Peyer's patch (tissue), 4 donors: Measurements from ENCODE around the gene SFRP5.

Experiments used
- POLR2A ChIP-seq, 2 donors: fragments of 450-650 bp; IDR thresholded peaks; one replicate each; pipeline ENCODE4 v1.5.1; 2017; ENCODE audit warnings: antibody characterized with exemption in 2 of 2, mild to moderate bottlenecking in 2 of 2, moderate library complexity in 2 of 2
- TF ChIP-seq, protein P1 (sequence below), 6 experiments: fragments of 450-650 bp in 4 of 6; fragments of 200-600 bp in 2 of 6; sonication (generic) in 1 of 6; IDR thresholded peaks; one replicate each; pipeline ENCODE4 v1.5.1; 2017 to 2019; ENCODE audit warnings: antibody characterized with exemption in 6 of 6, mild to moderate bottlenecking in 3 of 6, moderate library complexity in 1 of 6

DNA sequence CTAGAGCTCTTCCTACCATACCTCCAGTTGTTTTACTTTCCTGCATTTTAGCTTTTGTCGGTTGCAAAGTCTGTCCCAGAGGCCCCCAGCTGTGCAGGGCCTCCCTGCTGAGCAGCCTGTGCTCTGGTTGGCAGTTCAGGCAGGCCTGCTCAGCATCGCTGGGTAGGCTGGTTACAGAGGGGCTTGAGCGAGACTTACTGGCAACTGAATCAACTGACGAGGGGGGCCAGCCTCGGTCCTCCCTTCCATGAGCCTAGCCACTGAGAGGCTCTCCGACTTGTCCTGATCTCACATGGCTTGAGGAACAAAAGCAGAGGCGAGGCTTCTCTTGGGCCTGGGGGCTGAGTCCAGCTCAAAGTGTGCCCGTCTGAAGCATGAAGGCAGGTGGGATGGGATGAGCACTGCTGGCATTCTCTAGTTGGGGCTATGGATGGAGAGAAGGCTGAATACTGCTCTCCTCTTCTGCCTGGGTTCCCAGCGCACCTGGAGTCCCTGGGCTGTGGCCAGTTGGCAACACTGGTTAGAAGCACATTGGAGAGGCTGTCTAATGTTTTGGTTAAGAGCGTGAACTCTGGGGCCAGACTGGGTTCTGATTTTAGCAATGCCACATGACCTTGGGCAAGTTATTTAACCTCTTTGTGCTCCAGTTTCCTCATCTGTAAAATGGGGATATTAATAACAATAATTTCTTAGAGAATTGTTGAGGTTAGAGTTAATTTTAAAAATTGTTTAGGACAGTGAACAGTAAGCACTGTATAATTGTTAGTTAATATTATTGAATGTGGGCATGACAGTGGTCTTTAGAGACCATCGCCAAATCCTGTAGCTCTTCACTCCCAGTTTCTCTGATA, 6.9 kb upstream of the SFRP5 start:
- TF ChIP-seq POLR2A (IDR thresholded peaks at IDR 0.05), result no peak
- TF ChIP-seq, protein P1, sequence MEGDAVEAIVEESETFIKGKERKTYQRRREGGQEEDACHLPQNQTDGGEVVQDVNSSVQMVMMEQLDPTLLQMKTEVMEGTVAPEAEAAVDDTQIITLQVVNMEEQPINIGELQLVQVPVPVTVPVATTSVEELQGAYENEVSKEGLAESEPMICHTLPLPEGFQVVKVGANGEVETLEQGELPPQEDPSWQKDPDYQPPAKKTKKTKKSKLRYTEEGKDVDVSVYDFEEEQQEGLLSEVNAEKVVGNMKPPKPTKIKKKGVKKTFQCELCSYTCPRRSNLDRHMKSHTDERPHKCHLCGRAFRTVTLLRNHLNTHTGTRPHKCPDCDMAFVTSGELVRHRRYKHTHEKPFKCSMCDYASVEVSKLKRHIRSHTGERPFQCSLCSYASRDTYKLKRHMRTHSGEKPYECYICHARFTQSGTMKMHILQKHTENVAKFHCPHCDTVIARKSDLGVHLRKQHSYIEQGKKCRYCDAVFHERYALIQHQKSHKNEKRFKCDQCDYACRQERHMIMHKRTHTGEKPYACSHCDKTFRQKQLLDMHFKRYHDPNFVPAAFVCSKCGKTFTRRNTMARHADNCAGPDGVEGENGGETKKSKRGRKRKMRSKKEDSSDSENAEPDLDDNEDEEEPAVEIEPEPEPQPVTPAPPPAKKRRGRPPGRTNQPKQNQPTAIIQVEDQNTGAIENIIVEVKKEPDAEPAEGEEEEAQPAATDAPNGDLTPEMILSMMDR (IDR thresholded peaks at IDR 0.05), result no peak
